Sigmoid colon (tissue), 4 donors: ENCODE measurements around the gene UBXN7.

Source experiments
- EP300 ChIP-seq, 4 donors: sonication (generic); formaldehyde crosslinking; IDR thresholded peaks; one replicate each; pipeline ENCODE4 v1.6.1; 2017; ENCODE audit warnings: antibody characterized with exemption in 4 of 4
- POLR2A ChIP-seq, 2 donors: fragments of 450-650 bp; IDR thresholded peaks; one replicate each; pipeline ENCODE4 v1.6.1; 2016; ENCODE audit warnings: antibody characterized with exemption in 2 of 2, mild to moderate bottlenecking in 2 of 2, moderate library complexity in 2 of 2
- POLR2AphosphoS5 ChIP-seq, 4 donors: sonication (generic); formaldehyde crosslinking; IDR thresholded peaks; one replicate each; pipeline ENCODE4 v1.6.1; 2017; ENCODE audit warnings: antibody characterized with exemption in 4 of 4
- TF ChIP-seq, protein P1 (sequence below), 4 experiments: fragments of 450-650 bp in 3 of 4; fragments of 200-600 bp in 1 of 4; IDR thresholded peaks; one replicate each; pipeline ENCODE4 v1.5.1; 2016 to 2019; ENCODE audit warnings: antibody characterized with exemption in 4 of 4, mild to moderate bottlenecking in 3 of 4, moderate library complexity in 2 of 4

DNA sequence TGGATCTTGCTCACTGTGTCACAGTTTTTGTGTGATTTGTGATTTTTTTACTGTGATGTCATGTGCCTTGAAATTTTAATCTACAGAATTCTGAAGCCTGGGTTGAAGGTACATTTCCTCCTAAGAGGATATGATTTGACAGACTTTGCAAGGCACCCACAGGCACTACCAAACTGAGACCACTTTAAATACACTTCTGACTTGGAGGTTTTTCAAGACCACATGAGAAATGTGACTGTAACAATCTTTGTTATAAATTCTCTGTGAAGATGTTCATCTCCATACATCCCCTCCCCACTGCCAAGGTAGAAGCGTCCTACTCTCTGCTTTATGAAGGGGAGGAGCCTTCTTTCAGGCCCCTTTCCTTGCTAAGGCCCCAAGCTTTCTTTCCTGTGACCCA, 22.8 kb downstream of the UBXN7 start:
- TF ChIP-seq, protein P1, sequence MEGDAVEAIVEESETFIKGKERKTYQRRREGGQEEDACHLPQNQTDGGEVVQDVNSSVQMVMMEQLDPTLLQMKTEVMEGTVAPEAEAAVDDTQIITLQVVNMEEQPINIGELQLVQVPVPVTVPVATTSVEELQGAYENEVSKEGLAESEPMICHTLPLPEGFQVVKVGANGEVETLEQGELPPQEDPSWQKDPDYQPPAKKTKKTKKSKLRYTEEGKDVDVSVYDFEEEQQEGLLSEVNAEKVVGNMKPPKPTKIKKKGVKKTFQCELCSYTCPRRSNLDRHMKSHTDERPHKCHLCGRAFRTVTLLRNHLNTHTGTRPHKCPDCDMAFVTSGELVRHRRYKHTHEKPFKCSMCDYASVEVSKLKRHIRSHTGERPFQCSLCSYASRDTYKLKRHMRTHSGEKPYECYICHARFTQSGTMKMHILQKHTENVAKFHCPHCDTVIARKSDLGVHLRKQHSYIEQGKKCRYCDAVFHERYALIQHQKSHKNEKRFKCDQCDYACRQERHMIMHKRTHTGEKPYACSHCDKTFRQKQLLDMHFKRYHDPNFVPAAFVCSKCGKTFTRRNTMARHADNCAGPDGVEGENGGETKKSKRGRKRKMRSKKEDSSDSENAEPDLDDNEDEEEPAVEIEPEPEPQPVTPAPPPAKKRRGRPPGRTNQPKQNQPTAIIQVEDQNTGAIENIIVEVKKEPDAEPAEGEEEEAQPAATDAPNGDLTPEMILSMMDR (IDR thresholded peaks at IDR 0.05) = no peak
- TF ChIP-seq POLR2AphosphoS5 (IDR thresholded peaks at IDR 0.05) (no peak), EP300 (IDR thresholded peaks at IDR 0.05) (no peak), POLR2A (IDR thresholded peaks at IDR 0.05) (no peak)
